DMS114 treated with DMSO at 0.1 percent for 48 hours (cell line): Measurements from ENCODE around the gene TSEN2.
"Not testable (repeated sequence)": the region's sequence is repeated elsewhere in the genome, so short reads cannot be mapped to it uniquely, and the experiment has no call there.

Source experiments
- DNase-seq: peaks from one replicate; lab custom pipeline; 2025; ENCODE audit not compliant: unreplicated experiment; lab: John Stamatoyannopoulos, UW

TSEN2 gene

GRCh38 chr3:12451960-12452359 is 32.3 kb upstream of the TSEN2 start:
- no peak for DNase-seq

DNA sequence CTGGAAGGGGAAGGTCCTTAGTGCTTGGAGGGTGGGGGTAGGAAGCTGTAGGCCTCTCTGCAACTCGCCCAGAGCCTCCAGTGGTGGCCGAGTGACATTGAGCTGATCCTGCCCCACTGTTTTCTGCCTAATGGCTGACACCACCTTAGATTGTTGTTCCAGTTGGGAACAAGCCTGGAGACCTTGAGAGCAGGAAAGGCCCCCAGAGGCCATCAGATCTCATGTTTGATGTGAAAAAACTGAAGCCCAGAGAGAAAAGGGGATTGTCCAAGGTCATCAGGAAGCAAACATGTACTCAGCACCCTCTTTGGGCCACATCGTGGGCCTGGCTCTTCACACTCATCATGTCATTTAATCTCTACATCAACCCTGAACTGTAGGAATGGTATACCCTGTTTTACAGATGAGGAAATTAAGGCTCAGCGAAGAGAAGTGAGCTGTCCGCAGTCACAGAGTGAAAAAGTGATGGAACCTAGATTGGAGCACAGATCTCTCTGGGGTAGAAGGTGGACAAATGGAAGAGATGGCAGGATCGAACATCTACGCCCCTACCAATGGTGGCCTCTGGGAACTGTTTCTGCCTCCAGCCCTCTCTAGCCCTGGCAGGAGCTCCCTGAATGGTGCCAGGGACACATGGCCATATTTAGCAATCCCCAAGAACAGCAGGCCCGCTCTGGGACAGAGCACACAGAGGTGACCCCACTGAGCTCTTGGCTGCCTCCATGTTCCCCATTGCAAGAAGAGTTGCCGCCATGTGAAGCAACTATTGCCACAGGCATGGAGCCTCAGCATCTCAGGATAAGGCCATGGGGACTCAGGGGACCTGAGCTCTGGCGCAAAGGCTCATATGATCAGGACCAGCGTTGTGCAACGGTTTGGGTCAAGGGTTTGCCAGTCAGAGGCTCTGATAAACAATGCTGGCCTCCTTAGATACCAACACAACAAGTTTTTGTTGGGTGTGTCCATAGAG is 31.6 kb upstream of the TSEN2 start:
- no peak for DNase-seq

DNA sequence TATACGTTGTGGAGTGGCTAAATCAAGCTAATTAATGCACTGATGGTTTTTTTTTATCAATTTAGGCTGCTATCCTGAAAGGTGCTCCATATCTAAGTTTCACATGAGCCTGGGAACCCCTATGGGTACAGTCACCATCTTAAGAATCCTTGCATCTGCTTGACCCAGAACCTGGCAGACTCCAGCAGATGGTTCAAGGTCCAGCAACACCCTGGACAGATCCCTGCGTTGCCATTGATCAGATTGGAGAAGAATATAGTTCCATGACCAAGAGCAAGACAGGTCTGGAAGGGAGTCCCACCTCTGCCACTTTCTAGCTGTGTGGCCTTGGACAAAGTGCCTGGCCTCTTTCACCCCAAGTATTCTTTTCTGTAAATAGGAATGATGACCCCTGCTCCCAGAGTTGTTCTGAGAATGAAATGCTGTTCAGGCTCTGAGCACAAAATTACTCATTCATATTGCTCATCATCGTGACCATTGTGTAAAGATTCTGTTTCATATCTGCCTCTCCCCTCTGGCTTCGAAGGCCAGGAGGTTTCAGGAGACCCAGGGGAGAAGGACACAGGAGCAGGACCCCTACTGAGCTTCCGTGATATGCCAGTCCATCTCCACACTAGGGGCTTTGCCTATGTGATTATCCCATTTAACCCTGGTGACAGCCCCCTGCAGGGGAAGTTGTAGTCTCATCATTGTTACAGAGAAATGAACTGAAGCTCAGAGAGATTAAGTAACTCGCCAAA is 30.0 kb upstream of the TSEN2 start:
- no peak for DNase-seq

- DNase-seq: no peak
Measured at GRCh38 chr3:12454816-12455121, 29.5 kb upstream of the TSEN2 start.

GRCh38 chr3:12455740-12456139 is 28.5 kb upstream of the TSEN2 start:
- DNase-seq: no peak

DNA sequence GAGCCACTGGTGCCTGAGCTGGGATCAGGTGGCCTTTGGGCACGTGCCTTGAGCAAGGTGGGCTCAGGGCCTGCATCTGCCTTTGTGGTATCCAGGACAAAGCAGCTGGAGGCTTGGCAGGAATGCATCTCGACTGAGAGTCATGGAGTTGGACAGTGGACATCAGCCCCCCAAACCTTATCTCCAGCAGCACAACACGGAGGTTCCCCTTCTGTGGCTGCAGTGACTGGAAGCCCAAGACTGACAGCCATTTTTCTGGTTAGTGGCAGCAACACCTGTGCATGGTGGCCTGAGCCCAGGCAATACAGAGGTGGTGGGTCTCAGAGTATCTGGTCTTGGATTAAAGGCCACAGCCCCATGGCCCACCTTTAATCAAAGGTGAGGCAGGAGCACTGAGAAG is 27.8 kb upstream of the TSEN2 start:
- DNase-seq: no peak

GRCh38 chr3:12457380-12457779 is 26.9 kb upstream of the TSEN2 start:
- not testable (repeated sequence) for DNase-seq

- no peak for DNase-seq
Measured at GRCh38 chr3:12458901-12459300, 25.4 kb upstream of the TSEN2 start.

DNA sequence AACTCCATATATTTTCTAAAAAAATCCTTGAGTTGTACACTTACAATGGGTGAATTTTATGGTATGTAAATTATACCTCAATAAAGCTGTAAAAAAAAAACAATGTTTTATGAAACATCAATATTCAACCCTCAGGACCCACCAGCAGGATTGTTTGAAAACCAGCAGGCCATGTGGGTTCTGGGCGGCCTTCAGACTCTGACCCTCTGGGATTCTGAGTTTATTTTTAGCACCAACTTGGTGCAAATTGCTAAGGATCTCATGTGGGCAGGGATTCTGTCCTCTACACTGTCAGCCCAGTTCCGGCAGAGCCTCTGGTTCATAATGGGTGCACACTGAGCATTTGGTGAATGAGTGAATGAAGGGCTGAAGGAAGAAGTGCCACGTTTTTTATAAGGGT is 24.2 kb upstream of the TSEN2 start:
- no peak for DNase-seq

GRCh38 chr3:12461097-12461649 is 23.1 kb upstream of the TSEN2 start:
- DNase-seq: no peak

DNA sequence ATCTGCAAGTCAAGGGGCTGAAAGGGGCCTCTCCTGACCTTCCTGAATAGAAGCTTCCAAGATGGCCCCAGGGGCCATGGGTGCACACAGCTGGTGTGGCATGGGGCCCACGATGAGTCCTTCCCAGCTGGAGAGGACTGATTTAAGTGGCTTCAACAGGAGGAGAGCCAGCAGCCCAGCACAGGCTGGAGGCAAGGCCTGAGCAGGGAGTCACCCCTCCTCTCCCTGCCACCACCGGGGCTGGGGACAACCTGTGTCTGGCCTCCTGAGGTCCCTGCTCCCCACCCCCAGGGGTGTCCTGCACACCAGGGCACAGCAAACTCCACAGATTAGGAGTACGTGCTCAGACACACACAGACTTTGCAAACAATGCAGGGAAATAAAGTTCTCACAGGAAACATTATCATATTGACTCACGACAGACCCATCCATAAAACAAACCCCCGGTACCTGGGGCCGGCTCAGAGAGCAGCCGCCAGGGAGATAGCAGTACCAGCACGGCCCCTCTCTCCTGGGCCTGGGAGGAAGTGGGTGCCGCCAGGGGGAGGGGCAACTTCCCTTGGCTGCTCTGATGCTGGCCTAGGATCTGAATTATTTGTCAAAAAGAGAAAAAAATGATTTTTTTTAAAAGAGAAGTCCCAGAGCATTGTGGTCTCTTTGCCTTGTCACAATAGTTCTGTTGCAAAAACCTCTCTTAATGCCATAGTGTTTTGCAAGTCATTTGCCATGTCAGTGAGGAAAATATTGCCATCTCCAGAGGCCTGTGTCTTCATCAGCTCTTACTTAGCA is 21.9 kb upstream of the TSEN2 start:
- DNase-seq: no peak

DNA sequence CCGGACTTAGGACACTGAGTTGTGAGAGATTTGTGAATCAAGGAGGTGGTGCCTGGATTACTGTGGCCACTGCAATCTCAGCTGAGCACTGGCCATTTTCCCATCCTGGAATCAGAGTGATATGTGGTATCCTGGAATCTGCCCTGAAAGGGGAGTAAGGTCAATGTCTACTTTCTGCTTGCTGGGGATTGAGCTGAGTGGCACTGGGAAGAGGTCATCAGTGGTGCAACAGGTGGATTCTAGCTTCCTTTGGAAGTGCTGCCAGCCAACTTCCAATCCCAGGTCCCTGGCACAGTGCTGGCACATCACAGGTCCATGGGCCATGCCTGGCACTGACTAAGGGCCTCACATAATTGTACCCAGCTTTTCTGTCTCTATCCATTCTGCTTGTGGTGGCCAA is 20.6 kb upstream of the TSEN2 start:
- DNase-seq: no peak

GRCh38 chr3:12464181-12464580 is 20.1 kb upstream of the TSEN2 start:
- no peak for DNase-seq

GRCh38 chr3:12465151-12465835 is 19.0 kb upstream of the TSEN2 start:
- no peak for DNase-seq

DNA sequence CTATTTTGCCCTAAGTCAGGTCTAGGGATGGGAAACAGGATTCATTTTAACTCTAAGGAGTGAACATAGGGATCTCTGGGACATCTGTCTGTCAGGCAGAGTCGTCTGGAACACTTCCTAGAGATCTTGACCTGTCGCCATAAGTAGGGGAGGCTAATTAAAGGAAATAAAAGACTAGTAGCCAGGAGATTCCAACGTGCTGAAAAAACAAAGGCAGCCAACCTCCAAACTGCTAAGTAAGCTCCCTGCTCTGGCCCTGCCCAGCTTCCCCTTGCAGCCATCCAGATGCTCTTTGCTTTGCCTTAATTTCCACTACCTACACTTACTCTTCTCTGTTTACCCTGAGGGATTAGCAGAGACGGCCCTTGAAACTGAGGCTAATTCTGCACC is 18.4 kb upstream of the TSEN2 start:
- no peak for DNase-seq

DNA sequence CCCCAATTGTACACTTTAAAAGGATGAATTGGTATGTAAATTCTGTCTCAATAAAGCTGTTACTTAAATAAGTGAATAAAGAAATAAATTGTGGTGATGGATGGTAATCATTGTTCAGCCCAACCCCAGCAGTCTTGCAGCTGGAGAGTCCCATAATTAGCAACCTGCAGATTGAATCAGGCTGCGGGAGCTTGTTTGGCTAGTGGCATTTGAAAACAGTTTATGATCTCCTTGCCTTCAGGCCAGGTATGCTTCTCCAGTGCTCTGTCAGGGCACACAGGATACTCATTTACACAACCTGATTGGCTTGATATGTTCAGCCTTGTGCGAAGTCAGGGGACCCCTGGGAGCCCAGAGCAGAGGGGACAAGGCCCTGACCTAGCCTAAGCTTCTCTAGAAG is 16.5 kb upstream of the TSEN2 start:
- no peak for DNase-seq

DNA sequence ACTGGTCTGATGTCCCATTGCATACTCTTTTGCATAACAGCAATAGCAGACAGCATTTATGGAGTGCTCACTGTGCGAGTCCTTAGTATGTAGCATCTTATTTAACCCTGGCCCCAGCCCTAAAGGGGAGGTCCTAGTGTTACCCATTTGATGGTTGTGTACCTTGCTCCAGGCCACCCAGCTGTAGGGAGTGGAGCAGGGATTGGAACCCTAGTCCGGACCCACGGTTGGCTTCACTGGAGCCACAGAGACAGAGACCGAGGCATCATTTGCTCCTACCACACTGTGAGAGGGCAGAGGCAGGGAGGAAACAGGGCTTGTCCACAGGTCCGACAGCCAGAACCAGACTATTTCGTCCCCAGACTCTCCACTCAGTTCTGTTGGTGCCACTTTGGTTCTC is 16.0 kb upstream of the TSEN2 start:
- DNase-seq: no peak

DNA sequence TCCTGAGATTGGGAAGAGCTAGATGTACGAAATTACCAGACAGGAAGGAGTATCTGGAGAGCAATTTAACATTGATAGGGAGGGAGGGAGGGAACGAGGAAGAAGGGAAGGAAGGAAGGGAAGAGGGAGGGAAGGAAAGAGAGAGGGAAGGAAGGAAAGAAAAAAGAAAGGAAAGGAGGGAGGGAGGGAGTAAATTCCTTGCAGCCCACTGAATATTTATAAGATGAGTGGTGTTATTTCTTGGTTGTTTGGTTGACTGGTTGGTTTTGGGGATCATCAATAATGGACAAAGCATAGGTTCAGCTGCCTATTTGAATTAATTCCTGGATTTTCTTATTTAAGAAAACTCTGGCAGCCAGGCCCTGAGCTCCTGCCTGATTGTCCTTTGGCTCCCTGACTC is 15.5 kb upstream of the TSEN2 start:
- no peak for DNase-seq

DNA sequence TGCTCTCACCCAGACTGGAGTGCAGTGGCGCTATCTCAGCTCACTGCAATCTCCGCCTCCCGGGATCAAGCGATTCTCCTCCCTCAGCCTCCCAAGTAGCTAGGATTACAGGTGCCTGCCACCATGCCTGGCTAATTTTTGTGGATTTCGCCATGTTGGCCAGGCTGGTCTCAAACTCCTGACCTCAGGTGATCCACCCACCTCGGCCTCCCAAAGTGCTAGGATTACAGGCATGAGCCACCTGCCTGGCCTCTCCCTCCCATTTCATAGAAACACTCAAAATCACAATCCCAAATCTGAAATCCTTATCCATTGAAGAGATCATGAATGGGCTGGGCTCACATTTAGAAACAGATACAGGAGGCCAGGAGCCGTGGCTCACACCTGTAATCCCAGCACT is 15.1 kb upstream of the TSEN2 start:
- DNase-seq: not testable (repeated sequence)

GRCh38 chr3:12470111-12470510 is 14.2 kb upstream of the TSEN2 start:
- no peak for DNase-seq

- DNase-seq: no peak
Measured at GRCh38 chr3:12470680-12471079, 13.6 kb upstream of the TSEN2 start.
